Measurements from ENCODE around the gene ZKSCAN4.

- TF ChIP-seq CTCF (IDR thresholded peaks at IDR 0.05) (no peak), POLR2A (IDR thresholded peaks at IDR 0.05) (no peak)
Observed at GRCh38 chr6:28200020-28200419, 52.0 kb downstream of the ZKSCAN4 start.

All from Peyer's patch (tissue), 4 donors.